K562 (cell line): ENCODE results near the gene CARF. TPM values are rescaled to one million over a fixed set of nuclear protein-coding genes. Genes with fewer than 3 reads are reported as not detected.
A peak's percentile ranks its signal among the peaks of the same experiment; 100 is the strongest.

Experiments
- CEBPG ChIP-seq, 3 experiments: fragments of 200-800 bp in 1 of 3; sonication (Bioruptor generic) in 1 of 3; sonication (generic) in 1 of 3; formaldehyde crosslinking in 1 of 3; IDR thresholded peaks in 2 of 3; conservative IDR thresholded peaks in 1 of 3; 2 replicates each; pipeline versions ENCODE4 v1.6.1 to v1.8.0; 2016 to 2022; ENCODE audit warnings: missing compliant biosample characterization in 2 of 3, missing genetic modification characterization in 2 of 3, mild to moderate bottlenecking in 1 of 3, missing genetic modification reagents in 1 of 3
- CREM ChIP-seq: IDR thresholded peaks from 2 replicates; pipeline ENCODE4 v1.6.1; 2014; ENCODE audit warnings: antibody characterized with exemption, low read depth
- DPF2 ChIP-seq: fragments of 450-650 bp; IDR thresholded peaks from 2 replicates; pipeline ENCODE4 v1.6.1; 2016
- ETV1 ChIP-seq: fragments of 450-650 bp; conservative IDR thresholded peaks from 2 replicates; pipeline ENCODE4 v1.6.1; 2016; ENCODE audit warnings: missing genetic modification characterization, control low read depth, low read depth, missing compliant biosample characterization
- HNRNPLL ChIP-seq: fragments of 200-400 bp; formaldehyde crosslinking; IDR thresholded peaks from 2 replicates; pipeline ENCODE4 v1.6.1; 2017; ENCODE audit warnings: low read length, low read depth, mild to moderate bottlenecking; ENCODE audit not compliant: poor library complexity, severe bottlenecking
- MECOM ChIP-seq: fragments of 250-450 bp; sonication (Bioruptor Pico); IDR thresholded peaks from 2 replicates; pipeline ENCODE4 v1.8.0; 2022; ENCODE audit warnings: inconsistent platforms
- NBN ChIP-seq: fragments of 450-650 bp; IDR thresholded peaks from 2 replicates; pipeline ENCODE4 v1.6.1; 2016; ENCODE audit warnings: low read depth, mild to moderate bottlenecking
- NCOR1 ChIP-seq: fragments of 450-650 bp; IDR thresholded peaks from 2 replicates; pipeline ENCODE4 v1.6.1; 2016; ENCODE audit warnings: mild to moderate bottlenecking, moderate library complexity
- RBFOX2 ChIP-seq: fragments of 200-400 bp; formaldehyde crosslinking; IDR thresholded peaks from 2 replicates; pipeline ENCODE4 v1.6.1; 2017; ENCODE audit warnings: low read depth, mild to moderate bottlenecking, low read length, moderate library complexity
- SMAD1 ChIP-seq: fragments of 150-350 bp; IDR thresholded peaks from 2 replicates; pipeline ENCODE4 v1.6.1; 2014; ENCODE audit warnings: low read length, low read depth; ENCODE audit not compliant: partially characterized antibody
- SRSF3 ChIP-seq: fragments of 200-400 bp; formaldehyde crosslinking; IDR thresholded peaks from 2 replicates; pipeline ENCODE4 v1.6.1; 2016; ENCODE audit warnings: mild to moderate bottlenecking, low read length, moderate library complexity; ENCODE audit not compliant: insufficient read depth
- ZEB2 ChIP-seq: fragments of 450-650 bp; IDR thresholded peaks from 2 replicates; pipeline ENCODE4 v1.6.1; 2016
- ZNF175 ChIP-seq: fragments of 200-800 bp; sonication (Bioruptor generic); IDR thresholded peaks from 2 replicates; pipeline ENCODE4 v1.6.1; 2016; ENCODE audit warnings: low read depth, mild to moderate bottlenecking, missing genetic modification characterization, missing compliant biosample characterization
- ZNF384 ChIP-seq: IDR thresholded peaks from 2 replicates; pipeline ENCODE4 v1.6.1; 2012; ENCODE audit warnings: low read depth, low read length, improper control_type of control experiment
- ZNF668 ChIP-seq: fragments of 250-450 bp; sonication (Bioruptor Pico); IDR thresholded peaks from 2 replicates; pipeline ENCODE4 v1.8.0; 2022; ENCODE audit warnings: mild to moderate bottlenecking, inconsistent platforms
- polyA plus RNA-seq, 8 experiments: library from polyadenylated mRNA; depleted of rRNA in 4 of 8; stranded (reverse) in 5 of 8; unstranded in 3 of 8; fragments of >200 nt; fragmentation: Nextera tagmentation in 2 of 8; fragmentation: Illumina TruSeq in 1 of 8; extraction: Ambion mirVana in 2 of 8; extraction: Trizol in 1 of 8; gene quantifications; 2 replicates each; pipeline versions ENCODE4 v1.2.1 to v1.2.3, GENCODE V29; 2011 to 2014; ENCODE audit warnings: inconsistent platforms in 1 of 8, missing spikeins in 1 of 8
- total RNA-seq, 7 experiments: library from RNA; depleted of rRNA in 6 of 7; stranded (reverse); fragments of >200 nt in 6 of 7; fragmentation: Illumina TruSeq in 2 of 7; extraction: Trizol in 2 of 7; gene quantifications; 2 replicates each; pipeline versions ENCODE4 v1.2.1 to v1.2.3, GENCODE V29; 2011 to 2021; ENCODE audit warnings: low replicate concordance in 1 of 7
- TF ChIP-seq, protein P1 (sequence below): fragments of 450-650 bp; formaldehyde crosslinking; IDR thresholded peaks from 2 replicates; pipeline ENCODE4 v1.4.0; 2020; ENCODE audit warnings: mild to moderate bottlenecking, moderate library complexity
- TF ChIP-seq, protein P2 (sequence below): sonication (generic); formaldehyde crosslinking; IDR thresholded peaks from 2 replicates; pipeline ENCODE4 v1.5.0; 2020; ENCODE audit warnings: missing genetic modification reagents
- TF ChIP-seq, protein P3 (sequence below), 2 experiments: IDR thresholded peaks in 1 of 2; conservative IDR thresholded peaks in 1 of 2; 2 replicates each; pipeline ENCODE4 v1.6.1; 2016; ENCODE audit warnings: low read depth in 2 of 2, mild to moderate bottlenecking in 1 of 2, missing compliant biosample characterization in 1 of 2, missing genetic modification characterization in 1 of 2, moderate library complexity in 1 of 2
- TF ChIP-seq, protein P4 (sequence below): IDR thresholded peaks from 2 replicates; pipeline ENCODE4 v1.6.1; 2012; ENCODE audit warnings: low read depth, low read length, improper control_type of control experiment, borderline replicate concordance

CARF gene
- total and polyA plus RNA-seq, 9 of the 15 experiments (the other 6 are each of a cell fraction or from before 2014, with no cell fraction given): 0.31 to 4.2 (median 1.2) TPM

DNA sequence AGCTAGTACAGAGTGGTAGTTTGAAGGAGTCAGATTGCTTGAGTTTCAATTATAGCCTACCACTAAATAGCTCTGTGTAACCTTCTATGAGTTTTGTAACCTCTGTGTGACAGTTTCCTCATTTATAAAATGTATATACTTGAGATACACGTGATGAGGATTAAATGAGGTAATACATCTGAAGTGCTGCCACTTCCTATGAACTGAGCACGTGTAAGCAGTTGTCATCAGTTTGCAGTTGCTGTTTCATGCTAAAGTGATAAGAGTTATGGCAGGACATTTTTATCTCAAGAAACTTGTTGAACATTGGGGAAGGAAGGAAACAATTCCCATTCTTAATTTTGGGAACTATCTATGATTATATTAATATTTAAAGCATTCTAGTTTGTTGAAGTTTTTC is 38.5 kb downstream of the CARF start (continued):
- TF ChIP-seq ZEB2: no peak; the same call in 1 of the 2 replicates
- TF ChIP-seq ZNF668 (CRISPR knock-in tag): no peak
- TF ChIP-seq NBN: no peak
- TF ChIP-seq NCOR1: peak; percentile 42; the same call in 1 of the 2 replicates
- peak; percentile 37 for TF ChIP-seq ETV1
- TF ChIP-seq, protein P1, sequence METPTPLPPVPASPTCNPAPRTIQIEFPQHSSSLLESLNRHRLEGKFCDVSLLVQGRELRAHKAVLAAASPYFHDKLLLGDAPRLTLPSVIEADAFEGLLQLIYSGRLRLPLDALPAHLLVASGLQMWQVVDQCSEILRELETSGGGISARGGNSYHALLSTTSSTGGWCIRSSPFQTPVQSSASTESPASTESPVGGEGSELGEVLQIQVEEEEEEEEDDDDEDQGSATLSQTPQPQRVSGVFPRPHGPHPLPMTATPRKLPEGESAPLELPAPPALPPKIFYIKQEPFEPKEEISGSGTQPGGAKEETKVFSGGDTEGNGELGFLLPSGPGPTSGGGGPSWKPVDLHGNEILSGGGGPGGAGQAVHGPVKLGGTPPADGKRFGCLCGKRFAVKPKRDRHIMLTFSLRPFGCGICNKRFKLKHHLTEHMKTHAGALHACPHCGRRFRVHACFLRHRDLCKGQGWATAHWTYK (CRISPR knock-in tag): no peak
- TF ChIP-seq ZNF384: no peak
- TF ChIP-seq, protein P2, sequence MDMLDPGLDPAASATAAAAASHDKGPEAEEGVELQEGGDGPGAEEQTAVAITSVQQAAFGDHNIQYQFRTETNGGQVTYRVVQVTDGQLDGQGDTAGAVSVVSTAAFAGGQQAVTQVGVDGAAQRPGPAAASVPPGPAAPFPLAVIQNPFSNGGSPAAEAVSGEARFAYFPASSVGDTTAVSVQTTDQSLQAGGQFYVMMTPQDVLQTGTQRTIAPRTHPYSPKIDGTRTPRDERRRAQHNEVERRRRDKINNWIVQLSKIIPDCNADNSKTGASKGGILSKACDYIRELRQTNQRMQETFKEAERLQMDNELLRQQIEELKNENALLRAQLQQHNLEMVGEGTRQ (CRISPR knock-in tag): peak; percentile 35
- TF ChIP-seq CEBPG (CRISPR knock-in tag; IDR thresholded peaks at IDR 0.05): no peak
- 0 out of 4 replicates have a peak, but pooled peaks of 1 of the 2 experiments have one; percentile 27 for TF ChIP-seq CEBPG (tag; conservative IDR thresholded peaks at IDR 0.05 in 1 of 2, IDR thresholded peaks at IDR 0.05 in 1 of 2)
- TF ChIP-seq DPF2: peak; percentile 69
- TF ChIP-seq, protein P3, sequence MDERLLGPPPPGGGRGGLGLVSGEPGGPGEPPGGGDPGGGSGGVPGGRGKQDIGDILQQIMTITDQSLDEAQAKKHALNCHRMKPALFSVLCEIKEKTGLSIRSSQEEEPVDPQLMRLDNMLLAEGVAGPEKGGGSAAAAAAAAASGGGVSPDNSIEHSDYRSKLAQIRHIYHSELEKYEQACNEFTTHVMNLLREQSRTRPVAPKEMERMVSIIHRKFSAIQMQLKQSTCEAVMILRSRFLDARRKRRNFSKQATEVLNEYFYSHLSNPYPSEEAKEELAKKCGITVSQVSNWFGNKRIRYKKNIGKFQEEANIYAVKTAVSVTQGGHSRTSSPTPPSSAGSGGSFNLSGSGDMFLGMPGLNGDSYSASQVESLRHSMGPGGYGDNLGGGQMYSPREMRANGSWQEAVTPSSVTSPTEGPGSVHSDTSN (CRISPR knock-in tag; IDR thresholded peaks at IDR 0.05; ENCODE audit: low read depth): no peak
- TF ChIP-seq, protein P3 (tag; conservative IDR thresholded peaks at IDR 0.05; ENCODE audit: low read depth): peak; percentile 82
- 0 out of 2 replicates have a peak, but pooled peaks have one; percentile 19 for TF ChIP-seq RBFOX2
- peak; percentile 52; the same call in 1 of the 2 replicates for TF ChIP-seq ZNF175 (CRISPR knock-in tag)
- TF ChIP-seq MECOM (CRISPR knock-in tag): peak; percentile 17; the same call in 1 of the 2 replicates
- TF ChIP-seq SMAD1: no peak
- TF ChIP-seq CREM: peak; percentile 72
- TF ChIP-seq, protein P4, sequence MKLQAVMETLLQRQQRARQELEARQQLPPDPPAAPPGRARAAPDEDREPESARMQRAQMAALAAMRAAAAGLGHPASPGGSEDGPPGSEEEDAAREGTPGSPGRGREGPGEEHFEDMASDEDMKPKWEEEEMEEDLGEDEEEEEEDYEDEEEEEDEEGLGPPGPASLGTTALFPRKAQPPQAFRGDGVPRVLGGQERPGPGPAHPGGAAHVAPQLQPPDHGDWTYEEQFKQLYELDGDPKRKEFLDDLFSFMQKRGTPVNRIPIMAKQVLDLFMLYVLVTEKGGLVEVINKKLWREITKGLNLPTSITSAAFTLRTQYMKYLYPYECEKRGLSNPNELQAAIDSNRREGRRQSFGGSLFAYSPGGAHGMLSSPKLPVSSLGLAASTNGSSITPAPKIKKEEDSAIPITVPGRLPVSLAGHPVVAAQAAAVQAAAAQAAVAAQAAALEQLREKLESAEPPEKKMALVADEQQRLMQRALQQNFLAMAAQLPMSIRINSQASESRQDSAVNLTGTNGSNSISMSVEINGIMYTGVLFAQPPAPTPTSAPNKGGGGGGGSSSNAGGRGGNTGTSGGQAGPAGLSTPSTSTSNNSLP: peak; percentile 65; the same call in 1 of the 2 replicates
- TF ChIP-seq SRSF3: no peak
- no peak for TF ChIP-seq HNRNPLL
